Muscle of leg (tissue), 11 donors: Measurements from ENCODE around the gene ODF2. TPM values are rescaled to one million over a fixed set of nuclear protein-coding genes. Genes with fewer than 3 reads are reported as not detected.
"Not testable (repeated sequence)": the region's sequence is repeated elsewhere in the genome, so short reads cannot be mapped to it uniquely, and the experiment has no call there.

Experiments used
- DNase-seq: peaks from one replicate; pipeline ENCODE4 v3.0.0; 2013
- H3K27ac ChIP-seq: one replicate; pipeline ENCODE4 v1.5.1; 2013; ENCODE audit warnings: mild to moderate bottlenecking, low read length, control low read depth
- H3K27me3 ChIP-seq: one replicate; pipeline ENCODE4 v1.6.1; 2013; ENCODE audit warnings: low read length; ENCODE audit not compliant: control insufficient read depth, insufficient read depth
- H3K36me3 ChIP-seq: one replicate; pipeline ENCODE4 v1.6.1; 2013; ENCODE audit warnings: low read length; ENCODE audit not compliant: control insufficient read depth, insufficient read depth
- H3K4me1 ChIP-seq: one replicate; pipeline ENCODE4 v1.6.1; 2013; ENCODE audit warnings: low read length; ENCODE audit not compliant: control insufficient read depth, insufficient read depth
- H3K4me3 ChIP-seq: one replicate; pipeline ENCODE4 v1.5.1; 2013; ENCODE audit warnings: low read length, control low read depth
- H3K9me3 ChIP-seq: replicated peaks from 2 replicates; pipeline ENCODE4 v1.6.1; 2013; ENCODE audit warnings: low read depth, low read length; ENCODE audit not compliant: control insufficient read depth
- WGBS: methylation state at CpG from one replicate; pipeline ENCODE4 v1.1.5; 2013; ENCODE audit warnings: missing lambda C conversion rate; ENCODE audit not compliant: insufficient coverage; 5-methylcytosine and 5-hydroxymethylcytosine counted together
- polyA plus RNA-seq, 8 donors: library from polyadenylated mRNA; unstranded; fragments of 120-200 nt; gene quantifications; one replicate each; pipeline versions ENCODE4 v1.2.1 to v1.2.3, GENCODE V29; 2013; ENCODE audit warnings: inconsistent platforms in 1 of 8, low replicate concordance in 1 of 8; ENCODE audit not compliant: insufficient read length in 8 of 8, insufficient read depth in 1 of 8
- total RNA-seq: library from RNA; stranded (reverse); fragments of 120-200 nt; gene quantifications from one replicate; pipeline ENCODE4 v1.2.4, GENCODE V29; 2013

Gene ODF2
- total and polyA plus RNA-seq, 9 donors = 23.5 to 41.8 (median 26.8) TPM

DNA sequence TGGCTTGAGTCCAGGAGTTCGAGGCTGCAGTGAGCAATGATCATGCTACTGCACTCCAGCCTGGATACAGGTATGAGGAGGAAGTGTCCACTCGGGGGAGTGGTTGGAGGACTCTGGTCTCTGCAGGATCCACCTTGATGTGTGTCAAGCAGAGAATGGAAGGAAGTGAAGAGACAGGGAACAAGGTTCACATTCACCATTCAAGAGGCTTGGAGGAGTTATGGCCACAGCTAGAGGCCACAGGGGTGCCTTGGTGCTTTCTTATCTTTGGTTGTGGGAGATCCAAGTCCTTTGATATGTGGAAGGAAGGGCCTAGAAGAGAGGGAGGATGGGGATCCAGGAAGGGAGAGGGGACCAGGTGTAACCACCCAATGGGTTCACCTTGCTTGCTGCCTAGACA, 40.5 kb upstream of the ODF2 start:
- WGBS = 70% methylated on average over 2 of the region's 2 CpGs
- DNase-seq = no peak
- no peak overlapping the region for H3K4me3 ChIP-seq

DNA sequence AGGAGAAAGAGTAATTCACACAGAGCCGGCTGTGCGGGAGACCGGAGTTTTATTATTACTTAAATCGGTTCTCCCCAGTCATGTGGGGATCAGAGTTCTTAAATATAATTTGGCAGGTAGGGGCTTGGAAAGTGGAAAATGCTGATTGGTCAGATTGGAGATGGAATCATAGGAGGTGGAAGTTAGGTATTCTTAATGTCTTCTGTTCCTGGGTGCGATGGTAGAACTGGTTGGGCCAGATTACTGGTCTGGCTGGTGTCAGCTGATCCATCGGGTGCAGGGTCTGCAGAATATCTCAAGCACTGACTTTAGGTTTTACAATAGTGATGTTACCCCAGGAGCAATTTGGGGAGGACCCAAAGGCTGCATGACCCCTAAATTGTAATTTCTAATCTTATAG, 39.8 kb upstream of the ODF2 start:
- no peak overlapping the region for H3K27ac ChIP-seq
- no peaks in the 10 kb centered on the region for H3K9me3 ChIP-seq
- H3K36me3 ChIP-seq = no peaks in the 10 kb centered on the region
- 49% methylated on average over 6 of the region's 6 CpGs for WGBS
- DNase-seq = no peak
- H3K4me3 ChIP-seq = no peak overlapping the region
- peaks cover 33% of the 10 kb centered on the region for H3K4me1 ChIP-seq
- H3K27me3 ChIP-seq = peaks cover 18% of the 10 kb centered on the region

More for the DNA sequence above, 40.5 kb upstream of the ODF2 start:
- Histone ChIP-seq H3K9me3 (no peaks in the 10 kb centered on the region), H3K27ac (no peak overlapping the region), H3K27me3 (peaks cover 18% of the 10 kb centered on the region), H3K36me3 (no peaks in the 10 kb centered on the region), H3K4me1 (peaks cover 32% of the 10 kb centered on the region)

DNA sequence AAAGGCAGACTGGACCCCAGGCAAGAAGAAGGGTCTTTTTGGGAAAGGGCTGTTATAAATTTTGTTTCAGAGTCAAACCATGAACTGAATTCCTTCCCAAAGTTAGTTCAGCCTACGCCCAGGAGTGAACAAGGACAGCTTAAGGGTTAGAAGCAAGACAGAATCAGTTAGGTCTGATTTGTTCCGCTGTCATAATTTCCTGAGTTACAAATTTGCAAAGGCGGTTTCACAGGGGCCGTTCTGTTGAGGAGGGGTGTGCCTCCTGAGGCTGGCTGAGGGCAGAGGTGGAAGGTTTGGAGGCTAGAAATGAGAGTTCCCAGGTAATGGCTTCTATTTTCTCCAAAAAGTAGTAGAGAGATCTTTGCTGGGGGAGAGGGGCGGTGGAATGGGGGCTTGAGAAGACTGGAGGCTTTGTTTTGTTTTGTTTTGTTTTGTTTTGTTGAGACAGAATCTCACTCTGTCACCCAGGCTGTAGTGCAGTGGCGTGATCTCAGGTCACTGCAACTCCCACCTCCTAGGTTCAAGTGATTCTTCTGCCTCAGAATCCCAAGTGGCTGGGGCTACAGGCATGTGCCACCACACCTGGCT, 39.3 kb upstream of the ODF2 start:
- no peak overlapping the region for H3K27ac ChIP-seq
- H3K4me1 ChIP-seq = peaks cover 33% of the 10 kb centered on the region
- 47% methylated on average over 3 of the region's 6 CpGs for WGBS
- no peaks in the 10 kb centered on the region for H3K9me3 ChIP-seq
- H3K36me3 ChIP-seq = no peaks in the 10 kb centered on the region
- no peak for DNase-seq
- H3K27me3 ChIP-seq = peaks cover 18% of the 10 kb centered on the region
- H3K4me3 ChIP-seq = no peak overlapping the region

DNA sequence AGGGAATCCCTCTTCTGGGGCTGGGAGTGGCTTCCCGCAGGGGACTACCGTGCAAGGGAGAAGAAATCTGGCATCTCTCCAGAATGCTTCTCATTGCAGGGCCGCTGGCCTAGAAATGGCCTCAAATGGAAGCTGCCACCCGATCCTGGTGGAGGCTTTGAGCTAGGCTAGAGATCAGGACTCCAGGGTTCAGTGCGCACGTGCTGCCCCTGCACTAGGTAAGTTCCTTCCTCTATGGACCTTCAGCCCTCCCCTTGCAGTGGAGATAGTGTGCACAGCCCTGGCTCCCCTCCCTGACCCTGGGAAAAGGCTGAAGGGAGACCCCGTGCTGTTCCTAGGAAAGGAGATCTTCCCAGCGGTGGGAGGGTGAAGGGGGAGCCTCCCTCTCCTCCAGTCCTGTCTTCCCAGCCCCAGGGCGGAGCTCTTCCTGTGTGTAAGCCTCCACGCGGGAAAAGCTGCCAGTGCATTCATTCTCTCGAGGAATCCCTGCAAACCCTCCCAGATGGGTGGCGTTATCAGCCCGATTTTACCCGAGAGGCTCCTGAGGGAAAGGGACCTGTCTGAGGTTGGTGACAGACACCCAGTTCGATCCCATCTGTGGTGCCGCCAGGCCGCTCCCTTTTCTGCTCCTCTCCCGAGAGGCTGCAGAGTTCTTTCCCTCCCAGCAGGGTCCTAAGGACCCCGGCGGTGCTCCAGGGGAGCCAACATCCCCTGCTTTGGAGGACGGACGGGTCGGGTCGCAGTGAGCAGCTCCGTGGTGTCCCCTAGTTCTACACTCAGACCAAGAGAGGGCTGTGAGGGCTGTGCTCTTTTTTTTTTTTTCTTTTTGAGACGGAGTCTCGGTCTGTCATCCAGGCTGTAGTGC, 36.5 kb upstream of the ODF2 start:
- WGBS = 8% methylated on average over 13 of the region's 28 CpGs

DNA sequence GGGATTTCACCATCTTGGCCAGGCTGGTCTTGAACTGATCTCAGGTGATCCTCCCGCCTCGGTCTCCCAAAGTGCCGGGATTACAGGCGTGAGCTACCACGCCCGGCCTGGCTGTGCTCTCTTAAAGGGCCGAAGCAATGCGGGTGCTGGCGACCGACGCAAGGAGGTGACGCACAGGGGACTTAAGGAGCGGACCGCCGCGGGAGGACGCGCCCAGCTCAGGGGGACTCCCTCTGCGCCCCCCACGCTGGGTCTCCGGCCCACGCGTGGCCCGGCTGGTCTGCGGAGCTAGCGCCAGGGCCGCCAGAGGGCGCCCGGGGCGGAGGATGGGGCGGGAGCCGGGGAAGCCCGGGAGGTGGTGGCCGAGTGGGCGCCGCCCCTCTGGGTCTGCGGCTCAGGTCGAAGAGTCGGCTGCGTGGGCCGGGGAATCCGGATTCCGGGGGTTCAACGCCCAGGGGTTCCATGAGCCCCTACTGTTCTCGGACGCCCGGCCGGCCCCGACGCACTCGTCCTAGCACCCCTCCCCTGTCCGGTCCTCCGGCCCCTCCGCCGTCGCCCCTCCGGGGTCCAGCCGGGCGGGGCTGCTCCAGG, 35.7 kb upstream of the ODF2 start:
- Histone ChIP-seq H3K36me3 (peaks cover 16% of the 10 kb centered on the region), H3K4me1 (peaks cover 32% of the 10 kb centered on the region), H3K4me3 (peak overlapping the region; percentile 84), H3K27me3 (peaks cover 17% of the 10 kb centered on the region), H3K27ac (peak overlapping the region; percentile 72), H3K9me3 (no peaks in the 10 kb centered on the region)
- WGBS = under 1% methylated on average over 59 of the region's 59 CpGs
- DNase-seq = peak; percentile 88

More for the DNA sequence above, 36.5 kb upstream of the ODF2 start:
- peaks cover 32% of the 10 kb centered on the region for H3K4me1 ChIP-seq
- H3K4me3 ChIP-seq = peak overlapping the region; percentile 84
- no peaks in the 10 kb centered on the region for H3K9me3 ChIP-seq
- H3K27me3 ChIP-seq = peaks cover 18% of the 10 kb centered on the region
- peaks cover 13% of the 10 kb centered on the region for H3K36me3 ChIP-seq
- DNase-seq = peak; percentile 59
- H3K27ac ChIP-seq = no peak overlapping the region

DNA sequence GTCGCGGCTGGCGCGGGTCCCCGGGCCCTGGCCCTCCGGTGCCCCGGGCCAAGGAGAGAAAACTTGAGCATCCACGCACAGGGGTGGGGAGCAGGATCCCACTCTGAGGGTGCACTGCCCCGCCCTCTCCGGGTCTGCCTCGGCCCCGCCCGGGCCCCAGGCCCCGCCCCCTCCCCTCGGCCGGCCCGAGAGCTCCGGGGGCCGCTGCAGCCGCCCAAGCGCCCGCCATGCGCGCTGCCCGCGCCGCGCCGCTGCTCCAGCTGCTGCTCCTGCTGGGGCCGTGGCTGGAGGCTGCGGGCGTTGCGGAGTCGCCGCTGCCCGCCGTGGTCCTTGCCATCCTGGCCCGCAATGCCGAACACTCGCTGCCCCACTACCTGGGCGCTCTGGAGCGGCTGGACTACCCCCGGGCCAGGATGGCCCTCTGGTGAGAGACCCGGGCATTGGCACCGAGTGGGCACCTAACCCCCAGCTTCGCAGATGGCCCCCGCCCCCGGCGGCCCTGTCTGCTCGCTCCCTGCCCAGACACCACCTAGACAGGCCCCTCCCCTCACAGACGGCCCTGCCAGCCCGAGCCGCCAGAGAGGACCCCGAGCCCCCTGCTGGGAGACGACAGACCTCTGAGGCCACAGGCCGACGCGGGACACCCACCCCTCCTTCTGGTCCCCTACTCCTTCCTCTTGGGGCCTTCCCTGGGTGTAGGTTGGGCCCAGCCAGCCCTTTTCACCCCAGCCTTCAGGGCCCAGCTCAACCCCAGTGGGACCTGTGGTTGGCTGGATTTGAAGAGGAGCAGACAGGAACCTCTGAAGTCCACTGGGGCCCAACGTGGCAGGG, 34.9 kb upstream of the ODF2 start, which contains the start of gene CERCAM:
CERCAM (plus strand) TSS at position 207 of the 831 bp plus-strand sequence; CDS start at position 228, 21 bp downstream.
- H3K27me3 ChIP-seq = peaks cover 14% of the 10 kb centered on the region
- peaks cover 22% of the 10 kb centered on the region for H3K36me3 ChIP-seq
- WGBS = under 1% methylated on average over 53 of the region's 59 CpGs
- peak within 1 kb of the TSS; percentile 84 for H3K4me3 ChIP-seq
- H3K9me3 ChIP-seq = no peaks in the 10 kb centered on the region
- H3K27ac ChIP-seq = peak within 1 kb of the TSS; percentile 72
- peaks cover 32% of the 10 kb centered on the region for H3K4me1 ChIP-seq
- peak; percentile 89 for DNase-seq

DNA sequence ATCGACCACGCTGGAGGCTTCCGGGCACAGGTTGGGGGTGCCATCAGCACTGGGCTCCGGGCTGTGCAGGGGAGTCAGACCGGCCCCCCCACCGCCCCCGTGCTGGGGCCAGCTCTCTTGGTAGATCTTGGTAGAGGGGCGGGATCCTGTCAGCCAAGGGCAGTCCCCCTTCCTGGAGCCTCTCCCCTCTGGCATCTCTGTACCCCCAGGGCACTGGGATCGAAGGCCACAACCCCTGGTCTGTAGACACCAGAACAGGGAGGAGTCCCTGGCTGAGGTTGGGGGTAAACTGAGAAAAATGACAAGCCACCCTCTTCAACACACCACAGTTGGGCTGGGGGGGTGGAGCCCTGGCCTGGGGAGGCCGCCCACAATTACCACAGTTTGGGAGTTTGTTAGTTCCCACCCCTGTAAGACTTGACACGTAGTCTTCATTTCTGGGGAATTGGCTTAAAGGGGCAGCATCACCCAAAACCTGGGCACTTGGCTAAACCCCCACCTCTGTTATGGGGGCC, 34.3 kb upstream of the ODF2 start:
- peaks cover 32% of the 10 kb centered on the region for H3K4me1 ChIP-seq
- H3K36me3 ChIP-seq = peaks cover 26% of the 10 kb centered on the region
- WGBS = 10% methylated on average over 3 of the region's 11 CpGs
- peak; percentile 65 for DNase-seq
- H3K9me3 ChIP-seq = no peaks in the 10 kb centered on the region
- peaks cover 12% of the 10 kb centered on the region for H3K27me3 ChIP-seq
- H3K4me3 ChIP-seq = peak overlapping the region; percentile 84
- H3K27ac ChIP-seq = peak overlapping the region; percentile 59

DNA sequence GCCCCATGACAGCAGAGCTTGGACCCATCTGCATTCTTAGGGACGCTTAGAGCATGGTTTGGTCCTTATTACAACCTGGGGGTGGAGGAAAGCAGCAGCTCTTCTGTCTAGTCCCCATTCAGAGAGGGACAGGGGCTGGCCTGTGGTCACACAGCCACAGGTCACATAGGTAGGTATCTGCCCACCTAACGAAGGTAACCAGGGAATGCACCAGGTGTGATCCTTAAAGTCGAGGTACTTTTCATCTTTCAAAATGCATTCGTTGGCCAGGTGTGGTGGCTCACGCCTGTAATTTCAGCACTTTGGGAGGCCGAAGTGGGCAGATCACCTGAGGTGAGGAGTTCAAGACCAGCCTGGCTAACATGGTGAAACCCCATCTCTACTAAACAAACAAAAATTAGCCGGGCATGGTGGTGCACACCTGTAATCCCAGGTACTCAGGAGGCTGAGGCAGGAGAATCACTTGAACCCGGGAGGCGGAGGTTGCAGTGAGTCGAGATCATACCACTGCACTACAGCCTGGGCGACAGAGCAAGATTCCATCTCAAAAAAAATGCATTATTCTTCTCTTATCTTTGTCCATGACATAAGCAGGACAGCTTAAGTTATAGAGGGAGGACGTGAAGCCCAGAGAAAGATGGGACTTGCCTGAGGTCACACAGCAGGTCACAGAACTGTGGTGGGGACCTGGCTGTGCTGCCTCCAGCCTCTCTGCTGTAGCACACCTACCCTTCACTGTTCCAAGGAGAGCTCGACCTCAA, 33.6 kb upstream of the ODF2 start:
- not testable (repeated sequence) for DNase-seq, H3K9me3 ChIP-seq
- Histone ChIP-seq H3K4me3 (peak overlapping the region; percentile 84), H3K27me3 (peaks cover 11% of the 10 kb centered on the region), H3K4me1 (peaks cover 32% of the 10 kb centered on the region), H3K27ac (peak overlapping the region; percentile 1), H3K36me3 (peaks cover 26% of the 10 kb centered on the region)
- 94% methylated on average over 6 of the region's 13 CpGs for WGBS

DNA sequence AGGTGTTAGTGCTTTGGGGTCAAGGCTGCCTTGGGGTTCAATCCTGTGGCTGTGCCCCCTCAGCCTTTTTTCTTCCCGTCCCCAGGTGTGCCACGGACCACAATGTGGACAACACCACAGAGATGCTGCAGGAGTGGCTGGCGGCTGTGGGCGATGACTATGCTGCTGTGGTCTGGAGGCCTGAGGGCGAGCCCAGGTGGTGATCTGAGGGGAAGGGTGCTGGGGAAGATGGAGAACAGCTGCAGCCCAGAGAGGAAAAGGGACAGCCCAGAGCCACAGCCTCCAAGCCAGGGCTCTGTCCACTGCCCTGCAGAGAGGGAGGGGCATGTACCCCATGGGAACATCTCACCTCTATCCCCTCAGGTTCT, 33.0 kb upstream of the ODF2 start:
- no peak overlapping the region for H3K27ac ChIP-seq
- H3K27me3 ChIP-seq = peaks cover 11% of the 10 kb centered on the region
- H3K9me3 ChIP-seq = no peaks in the 10 kb centered on the region
- peaks cover 32% of the 10 kb centered on the region for H3K4me1 ChIP-seq
- WGBS = 93% methylated on average over 5 of the region's 5 CpGs
- no peak overlapping the region for H3K4me3 ChIP-seq
- no peak for DNase-seq
- peaks cover 32% of the 10 kb centered on the region for H3K36me3 ChIP-seq
